Activated CD8-positive, alpha-beta T cell treated with anti-CD3 and anti-CD28 coated beads for 36 hours (primary cell): ENCODE measurements around the gene CABLES2. TPM values are rescaled to one million over a fixed set of nuclear protein-coding genes. Genes with fewer than 3 reads are reported as not detected.

Source experiments
- ATAC-seq: fragments of 200-7000 bp; cut with Tn5 transposase; one replicate; pipeline ENCODE4 v1.10.0; 2021; ENCODE audit warnings: mild to moderate bottlenecking, moderate library complexity
- CTCF ChIA-PET: fragments of 350-600 bp; sonication (Branson Sonifier 250); formaldehyde crosslinking; loops from one replicate; lab custom pipeline; 2021; ENCODE audit warnings: antibody characterized with exemption; lab: Charles Lee
- POLR2A ChIA-PET: fragments of 350-600 bp; sonication (Branson Sonifier 250); formaldehyde crosslinking; loops from one replicate; lab custom pipeline; 2021; ENCODE audit warnings: antibody characterized with exemption; lab: Charles Lee
- DNase-seq: peaks from one replicate; pipeline ENCODE4 v3.0.0-alpha.2; 2020
- H3K27ac Mint-ChIP-seq: one replicate; pipeline ENCODE4 v1.8.0; 2021; ENCODE audit warnings: mild to moderate bottlenecking, mixed read lengths
- H3K27me3 Mint-ChIP-seq: one replicate; pipeline ENCODE4 v1.8.0; 2021; ENCODE audit warnings: mixed read lengths
- H3K36me3 Mint-ChIP-seq: one replicate; pipeline ENCODE4 v1.8.0; 2021; ENCODE audit warnings: low read depth, mixed read lengths
- H3K4me1 Mint-ChIP-seq: one replicate; pipeline ENCODE4 v1.8.0; 2021; ENCODE audit warnings: low read depth, mixed read lengths
- H3K4me3 Mint-ChIP-seq: one replicate; pipeline ENCODE4 v1.8.0; 2021; ENCODE audit warnings: mild to moderate bottlenecking, moderate library complexity, mixed read lengths
- H3K9me3 Mint-ChIP-seq: one replicate; pipeline ENCODE4 v1.8.0; 2021; ENCODE audit warnings: mixed read lengths
- intact Hi-C: fragments of 100-400 bp; cut with micrococcal nuclease; formaldehyde crosslinking; loops from one replicate; pipeline ENCODE4 v1.10.0; 2022
- total RNA-seq, 2 experiments: library from RNA; stranded (reverse); gene quantifications; one replicate each; pipeline ENCODE4 v1.2.3, GENCODE V29; 2021
- TF ChIP-seq, protein P1 (sequence below): fragments of 200-600 bp; IDR thresholded peaks from one replicate; pipeline ENCODE4 v1.8.0; 2022; ENCODE audit warnings: antibody characterized with exemption, mild to moderate bottlenecking

CABLES2 gene
- total RNA-seq: 1 to 10 TPM; 3.2 to 4.5 TPM

GRCh38 chr20:62407221-62407992 is at the start of gene CABLES2:
Gene CABLES2, minus strand, starts transcription at chr20:62407285. Its CDS starts 9 bp downstream, at chr20:62407276.
- Mint-ChIP-seq H3K9me3 (no peaks in the 10 kb centered on the region), H3K4me3 (peak within 1 kb of the TSS; percentile 75), H3K36me3 (no peaks in the 10 kb centered on the region), H3K27ac (peak within 1 kb of the TSS; percentile 86), H3K4me1 (peaks cover 19% of the 10 kb centered on the region), H3K27me3 (no peaks in the 10 kb centered on the region)
- TF ChIP-seq, protein P1, sequence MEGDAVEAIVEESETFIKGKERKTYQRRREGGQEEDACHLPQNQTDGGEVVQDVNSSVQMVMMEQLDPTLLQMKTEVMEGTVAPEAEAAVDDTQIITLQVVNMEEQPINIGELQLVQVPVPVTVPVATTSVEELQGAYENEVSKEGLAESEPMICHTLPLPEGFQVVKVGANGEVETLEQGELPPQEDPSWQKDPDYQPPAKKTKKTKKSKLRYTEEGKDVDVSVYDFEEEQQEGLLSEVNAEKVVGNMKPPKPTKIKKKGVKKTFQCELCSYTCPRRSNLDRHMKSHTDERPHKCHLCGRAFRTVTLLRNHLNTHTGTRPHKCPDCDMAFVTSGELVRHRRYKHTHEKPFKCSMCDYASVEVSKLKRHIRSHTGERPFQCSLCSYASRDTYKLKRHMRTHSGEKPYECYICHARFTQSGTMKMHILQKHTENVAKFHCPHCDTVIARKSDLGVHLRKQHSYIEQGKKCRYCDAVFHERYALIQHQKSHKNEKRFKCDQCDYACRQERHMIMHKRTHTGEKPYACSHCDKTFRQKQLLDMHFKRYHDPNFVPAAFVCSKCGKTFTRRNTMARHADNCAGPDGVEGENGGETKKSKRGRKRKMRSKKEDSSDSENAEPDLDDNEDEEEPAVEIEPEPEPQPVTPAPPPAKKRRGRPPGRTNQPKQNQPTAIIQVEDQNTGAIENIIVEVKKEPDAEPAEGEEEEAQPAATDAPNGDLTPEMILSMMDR: no peak
- ChIA-PET CTCF (no interaction called here), POLR2A (interaction anchor here (0.6 to 1.1 kb wide), 2 partner anchors 18 to 395 kb away, joined by 3 read pairs; no protein-coding TSS in a partner anchor)
- intact Hi-C loops: no loop called here
- ATAC-seq (peak; percentile 92), DNase-seq (peak; percentile 94)

- no peak overlapping the region for H3K4me3 Mint-ChIP-seq
- ATAC-seq (no peak), DNase-seq (no peak)
- no peak overlapping the region for H3K27ac Mint-ChIP-seq
- intact Hi-C loops: no loop called here
- TF ChIP-seq, protein P1: no peak
- ChIA-PET POLR2A (no interaction called here), CTCF (interaction anchor here (1.0 kb wide), 1 partner anchor 46 kb away, joined by 3 read pairs; no protein-coding TSS in a partner anchor)
- no peaks in the 10 kb centered on the region for H3K36me3 Mint-ChIP-seq
- no peaks in the 10 kb centered on the region for H3K4me1 Mint-ChIP-seq
- H3K9me3 Mint-ChIP-seq: no peaks in the 10 kb centered on the region
- peaks cover 5% of the 10 kb centered on the region for H3K27me3 Mint-ChIP-seq
Observed at GRCh38 chr20:62455929-62456328, 48.8 kb upstream of the CABLES2 start.

GRCh38 chr20:62454904-62455636 is 48.0 kb upstream of the CABLES2 start:
- TF ChIP-seq, protein P1: no peak
- H3K27me3 Mint-ChIP-seq: peaks cover 5% of the 10 kb centered on the region
- no peaks in the 10 kb centered on the region for H3K4me1 Mint-ChIP-seq
- H3K4me3 Mint-ChIP-seq: no peak overlapping the region
- DNase-seq: no peak
- no peak for ATAC-seq
- H3K27ac Mint-ChIP-seq: no peak overlapping the region
- POLR2A ChIA-PET: interaction anchor here (0.8 kb wide), 1 partner anchor 13 kb away, joined by 3 read pairs; no protein-coding TSS in a partner anchor
- H3K9me3 Mint-ChIP-seq: no peaks in the 10 kb centered on the region
- no peaks in the 10 kb centered on the region for H3K36me3 Mint-ChIP-seq
- CTCF ChIA-PET: interaction anchor here (1.0 kb wide), 1 partner anchor 45 kb away, joined by 3 read pairs; no protein-coding TSS in a partner anchor
- intact Hi-C loops: no loop called here

DNA sequence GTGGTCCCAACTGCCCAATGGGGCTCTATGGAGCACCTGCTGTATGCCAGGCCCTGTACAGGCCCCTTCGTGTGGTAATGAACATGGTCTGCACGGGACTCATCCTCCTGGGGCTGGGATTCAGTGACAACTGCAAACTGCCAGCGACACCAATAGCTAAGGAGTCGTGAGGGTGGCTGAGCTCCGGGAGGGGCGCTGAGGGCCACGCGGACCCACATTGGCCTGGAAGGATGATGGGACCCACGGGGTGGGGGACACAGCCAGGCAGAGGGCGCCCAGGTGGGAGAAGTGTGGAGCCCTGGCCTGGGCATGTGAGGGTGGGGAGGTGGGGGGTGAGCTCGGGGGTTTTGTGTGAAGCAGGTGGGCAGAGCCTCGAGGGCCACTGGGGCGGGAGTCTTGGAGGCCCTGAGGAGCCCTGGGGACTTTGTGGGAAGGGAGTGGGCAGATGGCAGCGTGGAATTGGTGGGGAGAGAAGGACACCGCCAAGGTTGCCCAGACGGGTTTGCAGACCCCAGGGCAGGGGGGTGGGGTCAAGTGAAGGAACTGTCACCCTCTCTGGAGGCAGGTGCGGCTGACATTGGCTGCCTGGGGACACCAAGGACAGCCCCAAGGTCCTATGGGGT is 46.2 kb upstream of the CABLES2 start:
- DNase-seq (no peak), ATAC-seq (no peak)
- peaks cover 5% of the 10 kb centered on the region for H3K27me3 Mint-ChIP-seq
- intact Hi-C loops: no loop called here
- H3K4me1 Mint-ChIP-seq: no peaks in the 10 kb centered on the region
- no peak overlapping the region for H3K27ac Mint-ChIP-seq
- POLR2A ChIA-PET: no interaction called here
- H3K36me3 Mint-ChIP-seq: no peaks in the 10 kb centered on the region
- TF ChIP-seq, protein P1: no peak
- CTCF ChIA-PET: no interaction called here
- no peak overlapping the region for H3K4me3 Mint-ChIP-seq
- H3K9me3 Mint-ChIP-seq: no peaks in the 10 kb centered on the region
